Cardiac fibroblast (primary cell): Measurements from ENCODE around the gene TSC22D4.

Experiments
- DNase-seq, 2 donors: peaks; one replicate each; pipeline versions ENCODE4 v3.0.0 to v3.0.0-alpha.2; 2010; ENCODE audit warnings: low read depth in 2 of 2
- H3K4me3 ChIP-seq, 2 donors: replicated peaks in 1 of 2; 1 replicate in 1 of 2; 2 replicates in 1 of 2; pipeline ENCODE4 v1.5.1; 2011; ENCODE audit warnings: low read depth in 2 of 2, low read length in 2 of 2, mild to moderate bottlenecking in 2 of 2, moderate library complexity in 1 of 2
- TF ChIP-seq, protein P1 (sequence below): IDR thresholded peaks from one replicate; pipeline ENCODE4 v1.5.1; 2011; ENCODE audit warnings: low read depth, mild to moderate bottlenecking, low read length, inconsistent platforms

The TSC22D4 gene

DNA sequence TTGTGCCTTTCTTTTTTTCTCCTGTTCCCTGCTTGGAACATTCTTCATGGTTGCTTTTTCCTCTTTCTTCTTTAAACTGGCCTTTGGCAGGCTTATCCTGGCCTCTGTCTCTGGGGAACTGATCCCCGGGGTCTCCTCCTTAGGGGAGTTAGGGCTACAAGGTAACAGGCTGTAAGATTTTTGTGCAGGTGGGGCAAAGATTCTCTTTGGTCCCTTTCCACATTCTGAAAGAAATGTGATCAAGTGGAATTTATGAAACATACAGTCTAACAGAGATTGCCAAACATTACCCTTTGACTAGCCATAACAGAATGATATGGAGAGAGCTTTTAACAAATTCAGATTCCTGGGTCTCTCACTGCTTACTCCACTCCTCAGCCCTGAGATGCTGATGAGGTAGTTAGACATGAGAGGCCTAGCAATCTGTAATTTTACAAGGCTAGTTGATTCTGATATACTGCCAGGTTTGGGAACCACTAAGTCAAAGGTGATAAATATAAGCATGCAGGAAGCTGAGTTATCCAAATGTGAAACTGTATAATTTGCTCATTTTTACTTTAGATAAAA, 59.3 kb downstream of the TSC22D4 start:
- no peak for DNase-seq
- TF ChIP-seq, protein P1, sequence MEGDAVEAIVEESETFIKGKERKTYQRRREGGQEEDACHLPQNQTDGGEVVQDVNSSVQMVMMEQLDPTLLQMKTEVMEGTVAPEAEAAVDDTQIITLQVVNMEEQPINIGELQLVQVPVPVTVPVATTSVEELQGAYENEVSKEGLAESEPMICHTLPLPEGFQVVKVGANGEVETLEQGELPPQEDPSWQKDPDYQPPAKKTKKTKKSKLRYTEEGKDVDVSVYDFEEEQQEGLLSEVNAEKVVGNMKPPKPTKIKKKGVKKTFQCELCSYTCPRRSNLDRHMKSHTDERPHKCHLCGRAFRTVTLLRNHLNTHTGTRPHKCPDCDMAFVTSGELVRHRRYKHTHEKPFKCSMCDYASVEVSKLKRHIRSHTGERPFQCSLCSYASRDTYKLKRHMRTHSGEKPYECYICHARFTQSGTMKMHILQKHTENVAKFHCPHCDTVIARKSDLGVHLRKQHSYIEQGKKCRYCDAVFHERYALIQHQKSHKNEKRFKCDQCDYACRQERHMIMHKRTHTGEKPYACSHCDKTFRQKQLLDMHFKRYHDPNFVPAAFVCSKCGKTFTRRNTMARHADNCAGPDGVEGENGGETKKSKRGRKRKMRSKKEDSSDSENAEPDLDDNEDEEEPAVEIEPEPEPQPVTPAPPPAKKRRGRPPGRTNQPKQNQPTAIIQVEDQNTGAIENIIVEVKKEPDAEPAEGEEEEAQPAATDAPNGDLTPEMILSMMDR: no peak
- no peak overlapping the region for H3K4me3 ChIP-seq

DNA sequence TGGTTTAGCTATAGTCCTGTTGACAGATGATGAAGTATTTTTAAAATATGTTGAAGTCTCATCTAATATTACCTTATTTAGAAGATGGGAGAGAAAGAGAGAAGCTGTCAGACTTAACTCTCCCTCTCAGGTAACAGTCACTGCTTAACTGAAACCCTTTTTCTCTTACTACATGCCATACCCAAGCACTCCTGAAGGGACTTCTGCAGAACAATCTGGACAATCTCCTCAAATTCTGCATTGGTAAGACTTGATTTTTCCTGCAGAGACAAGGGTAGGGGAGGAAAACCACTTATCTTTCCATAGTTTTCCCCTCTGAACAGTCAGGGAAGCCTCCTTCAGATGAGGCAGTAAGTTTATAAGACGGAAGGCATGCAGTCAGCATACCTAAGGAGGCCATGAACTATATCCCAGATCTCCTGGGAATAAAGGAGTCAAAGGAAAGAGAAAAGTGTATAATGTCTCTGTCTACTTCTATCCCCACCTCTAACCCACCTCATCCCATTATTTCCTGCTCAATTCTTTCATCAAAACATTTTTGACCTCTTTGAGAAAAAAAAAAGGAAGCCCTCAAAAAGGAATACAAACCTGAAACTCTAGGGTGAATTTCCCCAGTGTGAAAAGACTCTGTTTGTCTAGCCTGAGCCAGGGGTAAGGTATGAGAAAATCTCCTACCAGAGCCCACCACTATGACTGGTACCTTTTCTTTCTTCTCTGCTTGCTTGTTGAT, 59.9 kb downstream of the TSC22D4 start:
- no peak overlapping the region for H3K4me3 ChIP-seq
- TF ChIP-seq, protein P1: no peak
- DNase-seq: peak; percentile 14 to 26
